ENCODE data around the gene SLC34A1. TPM values are rescaled to one million over a fixed set of nuclear protein-coding genes. Genes with fewer than 3 reads are reported as not detected.

The SLC34A1 gene
- total and polyA plus RNA-seq, 4 donors: not detected

- ATAC-seq (ENCODE audit: low FRiP score) (no peak), DNase-seq (no peak)
- intact Hi-C loops (cut with DNase I): no loop called here
- Histone ChIP-seq H3K27me3 (ENCODE audit: control insufficient read depth in 1 of 2, insufficient read depth in 2 of 2, low read length in 1 of 2) (no peaks in the 10 kb centered on the region), H3K27ac (ENCODE audit: low read depth in 1 of 2, low read length in 2 of 2) (no peak overlapping the region), H3K36me3 (ENCODE audit: control insufficient read depth in 1 of 2, insufficient read depth in 2 of 2, low read length in 1 of 2) (no peaks in the 10 kb centered on the region), H3K4me1 (ENCODE audit: control insufficient read depth in 1 of 2, insufficient read depth in 2 of 2, low read length in 2 of 2) (no peaks in the 10 kb centered on the region), H3K4me3 (ENCODE audit: low read length in 2 of 2) (no peak overlapping the region), H3K9me3 (ENCODE audit: control insufficient read depth, low read length) (no peaks in the 10 kb centered on the region)
- 35 to 37% methylated on average over 10 of the region's 10 CpGs for WGBS, 2 donors
Observed at GRCh38 chr5:177363565-177363964, 20.7 kb upstream of the SLC34A1 start.

GRCh38 chr5:177364159-177364962 is 19.9 kb upstream of the SLC34A1 start:
- Histone ChIP-seq H3K36me3 (ENCODE audit: control insufficient read depth in 1 of 2, insufficient read depth in 2 of 2, low read length in 1 of 2) (no peaks in the 10 kb centered on the region), H3K9me3 (ENCODE audit: control insufficient read depth, low read length) (no peaks in the 10 kb centered on the region), H3K27ac (ENCODE audit: low read depth in 1 of 2, low read length in 2 of 2) (no peak overlapping the region), H3K27me3 (ENCODE audit: control insufficient read depth in 1 of 2, insufficient read depth in 2 of 2, low read length in 1 of 2) (no peaks in the 10 kb centered on the region), H3K4me3 (ENCODE audit: low read length in 2 of 2) (no peak overlapping the region), H3K4me1 (ENCODE audit: control insufficient read depth in 1 of 2, insufficient read depth in 2 of 2, low read length in 2 of 2) (no peaks in the 10 kb centered on the region)
- no peak for DNase-seq
- WGBS, 2 donors: 82% methylated on average over 11 of the region's 11 CpGs
- no peak for ATAC-seq (ENCODE audit: low FRiP score)
- intact Hi-C loops (cut with DNase I): no loop called here

GRCh38 chr5:177365845-177366527 is 18.2 kb upstream of the SLC34A1 start:
- Histone ChIP-seq H3K4me1 (ENCODE audit: control insufficient read depth in 1 of 2, insufficient read depth in 2 of 2, low read length in 2 of 2) (no peaks in the 10 kb centered on the region), H3K4me3 (ENCODE audit: low read length in 2 of 2) (no peak overlapping the region), H3K36me3 (ENCODE audit: control insufficient read depth in 1 of 2, insufficient read depth in 2 of 2, low read length in 1 of 2) (no peaks in the 10 kb centered on the region), H3K27ac (ENCODE audit: low read depth in 1 of 2, low read length in 2 of 2) (peak overlapping the region in 1 of 2 donors; percentile 15), H3K27me3 (ENCODE audit: control insufficient read depth in 1 of 2, insufficient read depth in 2 of 2, low read length in 1 of 2) (no peaks in the 10 kb centered on the region), H3K9me3 (ENCODE audit: control insufficient read depth, low read length) (no peaks in the 10 kb centered on the region)
- 83 to 88% methylated on average over 10 to 14 of the region's 14 CpGs for WGBS, 2 donors
- ATAC-seq (ENCODE audit: low FRiP score) (no peak), DNase-seq (peak in 1 of 2 donors; percentile 48)
- intact Hi-C loops (cut with DNase I): loop anchor here in 1 of 2 donors (5.0 kb wide), 1 partner anchor 54 kb away; the partner anchor contains the start of gene MXD3

DNA sequence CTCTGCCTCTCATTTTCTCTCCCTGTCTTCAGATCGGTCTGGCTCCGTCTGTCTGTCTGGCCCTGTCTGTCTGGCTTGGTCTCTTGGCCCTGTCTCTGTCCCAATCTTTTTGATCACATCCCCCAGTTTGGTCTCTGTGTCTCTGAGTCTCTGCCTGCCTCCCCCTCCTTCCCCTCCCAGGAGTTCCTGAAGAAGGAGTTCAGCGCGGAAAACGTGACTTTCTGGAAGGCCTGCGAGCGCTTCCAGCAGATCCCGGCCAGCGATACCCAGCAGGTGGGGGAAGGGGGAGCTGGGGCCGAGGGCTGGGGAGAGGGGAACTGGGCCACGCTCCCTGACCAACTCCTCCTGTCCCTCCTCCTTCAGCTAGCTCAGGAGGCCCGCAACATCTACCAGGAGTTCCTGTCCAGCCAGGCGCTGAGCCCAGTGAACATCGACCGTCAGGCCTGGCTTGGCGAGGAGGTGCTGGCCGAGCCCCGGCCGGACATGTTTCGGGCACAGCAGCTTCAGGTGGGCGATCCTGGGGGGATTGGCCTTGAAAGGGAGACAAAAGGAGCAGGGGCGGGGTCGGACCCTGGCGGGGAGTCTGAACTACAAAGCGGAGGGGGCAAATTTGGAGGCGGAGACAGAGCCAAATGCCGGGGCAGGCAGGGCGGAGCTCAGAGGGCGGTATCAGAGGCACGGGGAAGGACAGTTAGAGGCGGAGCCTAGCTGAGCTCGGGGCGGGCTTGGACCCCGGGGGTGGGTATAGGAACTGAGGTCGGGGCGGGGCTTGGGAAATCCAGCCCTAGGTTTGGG is 17.5 kb upstream of the SLC34A1 start:
- 3 to 6% methylated on average over 33 to 36 of the region's 36 CpGs for WGBS, 2 donors
- H3K27ac ChIP-seq (ENCODE audit: low read depth in 1 of 2, low read length in 2 of 2): peak overlapping the region in 1 of 2 donors; percentile 24
- H3K9me3 ChIP-seq (ENCODE audit: control insufficient read depth, low read length): no peaks in the 10 kb centered on the region
- intact Hi-C loops (cut with DNase I): loop anchor here in 1 of 2 donors (5.0 kb wide), 1 partner anchor 54 kb away; the partner anchor contains the start of gene MXD3
- H3K4me3 ChIP-seq (ENCODE audit: low read length in 2 of 2): peak overlapping the region in 1 of 2 donors; percentile 22
- no peaks in the 10 kb centered on the region for H3K36me3 ChIP-seq (ENCODE audit: control insufficient read depth in 1 of 2, insufficient read depth in 2 of 2, low read length in 1 of 2)
- H3K27me3 ChIP-seq (ENCODE audit: control insufficient read depth in 1 of 2, insufficient read depth in 2 of 2, low read length in 1 of 2): no peaks in the 10 kb centered on the region
- ATAC-seq (ENCODE audit: low FRiP score) (peak; percentile 93), DNase-seq (peak; percentile 93 to 96)
- H3K4me1 ChIP-seq (ENCODE audit: control insufficient read depth in 1 of 2, insufficient read depth in 2 of 2, low read length in 2 of 2): no peaks in the 10 kb centered on the region

DNA sequence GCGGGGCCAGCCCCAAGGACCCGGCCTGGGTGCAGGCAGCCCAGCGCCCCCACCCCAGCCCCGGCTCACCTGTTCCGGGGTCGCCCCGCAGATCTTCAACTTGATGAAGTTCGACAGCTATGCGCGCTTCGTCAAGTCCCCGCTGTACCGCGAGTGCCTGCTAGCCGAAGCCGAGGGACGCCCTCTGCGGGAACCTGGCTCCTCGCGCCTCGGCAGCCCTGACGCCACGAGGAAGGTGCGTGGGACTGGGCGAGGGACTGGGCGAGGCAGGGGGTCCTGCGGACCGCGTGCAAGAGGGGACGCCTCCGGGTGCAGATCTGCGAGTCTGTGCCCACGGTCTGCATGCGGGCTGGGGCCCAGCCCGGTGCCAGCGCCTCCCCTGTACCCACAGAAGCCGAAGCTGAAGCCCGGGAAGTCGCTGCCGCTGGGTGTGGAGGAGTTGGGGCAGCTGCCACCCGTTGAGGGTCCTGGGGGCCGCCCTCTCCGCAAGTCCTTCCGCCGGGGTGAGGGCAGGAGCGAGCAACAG is 16.8 kb upstream of the SLC34A1 start:
- Histone ChIP-seq H3K4me3 (ENCODE audit: low read length in 2 of 2) (peak overlapping the region in 1 of 2 donors; percentile 22), H3K27me3 (ENCODE audit: control insufficient read depth in 1 of 2, insufficient read depth in 2 of 2, low read length in 1 of 2) (no peaks in the 10 kb centered on the region), H3K36me3 (ENCODE audit: control insufficient read depth in 1 of 2, insufficient read depth in 2 of 2, low read length in 1 of 2) (no peaks in the 10 kb centered on the region), H3K9me3 (ENCODE audit: control insufficient read depth, low read length) (no peaks in the 10 kb centered on the region), H3K4me1 (ENCODE audit: control insufficient read depth in 1 of 2, insufficient read depth in 2 of 2, low read length in 2 of 2) (no peaks in the 10 kb centered on the region), H3K27ac (ENCODE audit: low read depth in 1 of 2, low read length in 2 of 2) (no peak overlapping the region)
- DNase-seq (no peak), ATAC-seq (ENCODE audit: low FRiP score) (peak; percentile 19)
- intact Hi-C loops (cut with DNase I): loop anchor here in 1 of 2 donors (5.0 kb wide), 1 partner anchor 55 kb away; the partner anchor contains the start of gene MXD3
- 12 to 17% methylated on average over 41 to 46 of the region's 46 CpGs for WGBS, 2 donors

DNA sequence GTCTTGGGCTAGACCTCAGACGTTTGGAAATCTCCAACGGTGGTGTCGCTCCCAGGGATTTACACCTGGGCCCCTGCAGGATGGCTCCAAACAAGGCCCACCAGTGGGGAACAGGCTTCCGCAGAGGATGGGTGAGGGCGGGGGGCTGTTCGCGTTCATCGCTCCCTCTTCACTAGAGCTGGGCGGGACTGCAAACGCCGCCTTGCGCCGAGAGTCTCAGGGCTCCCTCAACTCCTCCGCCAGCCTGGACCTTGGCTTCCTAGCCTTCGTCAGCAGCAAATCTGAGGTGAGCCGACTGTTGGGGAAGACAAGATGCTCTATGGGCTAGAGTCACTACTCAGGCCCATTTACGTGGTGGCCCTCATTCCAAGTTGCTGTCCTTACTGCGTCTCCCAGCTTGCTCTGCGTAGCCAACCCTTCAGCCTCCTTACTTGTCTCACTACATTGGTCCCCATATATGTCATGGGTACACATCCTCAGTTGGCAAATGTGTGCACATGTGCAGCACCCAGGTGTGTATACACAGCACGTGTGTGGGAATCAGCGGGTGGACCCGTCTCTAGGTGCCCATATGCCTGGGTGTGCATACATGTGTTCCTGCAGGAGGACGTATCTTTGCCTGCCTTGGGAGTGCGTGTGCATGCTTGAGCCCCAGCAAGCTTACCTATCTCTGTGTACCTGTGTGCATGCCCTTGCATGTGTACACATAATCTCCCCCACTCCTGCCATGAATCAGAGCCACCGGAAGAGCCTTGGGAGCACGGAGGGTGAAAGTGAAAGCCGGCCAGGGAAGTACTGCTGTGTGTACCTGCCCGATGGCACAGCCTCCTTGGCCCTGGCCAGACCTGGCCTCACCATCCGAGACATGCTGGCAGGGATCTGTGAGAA is 16.0 kb upstream of the SLC34A1 start:
- no peaks in the 10 kb centered on the region for H3K36me3 ChIP-seq (ENCODE audit: control insufficient read depth in 1 of 2, insufficient read depth in 2 of 2, low read length in 1 of 2)
- no peaks in the 10 kb centered on the region for H3K27me3 ChIP-seq (ENCODE audit: control insufficient read depth in 1 of 2, insufficient read depth in 2 of 2, low read length in 1 of 2)
- intact Hi-C loops (cut with DNase I): loop anchor here in 1 of 2 donors (5.0 kb wide), 1 partner anchor 56 kb away; the partner anchor contains the start of gene MXD3
- no peaks in the 10 kb centered on the region for H3K4me1 ChIP-seq (ENCODE audit: control insufficient read depth in 1 of 2, insufficient read depth in 2 of 2, low read length in 2 of 2)
- no peak for DNase-seq
- H3K27ac ChIP-seq (ENCODE audit: low read depth in 1 of 2, low read length in 2 of 2): no peak overlapping the region
- WGBS, 2 donors: 85 to 87% methylated on average over 29 of the region's 29 CpGs
- no peaks in the 10 kb centered on the region for H3K9me3 ChIP-seq (ENCODE audit: control insufficient read depth, low read length)
- H3K4me3 ChIP-seq (ENCODE audit: low read length in 2 of 2): no peak overlapping the region
- no peak for ATAC-seq (ENCODE audit: low FRiP score)

GRCh38 chr5:177368869-177369644 is 15.2 kb upstream of the SLC34A1 start:
- no peak for DNase-seq
- H3K9me3 ChIP-seq (ENCODE audit: control insufficient read depth, low read length): no peaks in the 10 kb centered on the region
- no peak overlapping the region for H3K27ac ChIP-seq (ENCODE audit: low read depth in 1 of 2, low read length in 2 of 2)
- no peaks in the 10 kb centered on the region for H3K36me3 ChIP-seq (ENCODE audit: control insufficient read depth in 1 of 2, insufficient read depth in 2 of 2, low read length in 1 of 2)
- no peak overlapping the region for H3K4me3 ChIP-seq (ENCODE audit: low read length in 2 of 2)
- ATAC-seq (ENCODE audit: low FRiP score): no peak
- H3K4me1 ChIP-seq (ENCODE audit: control insufficient read depth in 1 of 2, insufficient read depth in 2 of 2, low read length in 2 of 2): no peaks in the 10 kb centered on the region
- WGBS, 2 donors: 66 to 73% methylated on average over 5 of the region's 5 CpGs
- intact Hi-C loops (cut with DNase I): loop anchor here in 1 of 2 donors (5.0 kb wide), 1 partner anchor 57 kb away; the partner anchor contains the start of gene MXD3
- no peaks in the 10 kb centered on the region for H3K27me3 ChIP-seq (ENCODE audit: control insufficient read depth in 1 of 2, insufficient read depth in 2 of 2, low read length in 1 of 2)
